SIG-M5 treated with dmso at 0.1 percent for 504 hours (cell line): ENCODE data around the gene TMEM50A.
"Not testable (repeated sequence)": the region's sequence is repeated elsewhere in the genome, so short reads cannot be mapped to it uniquely, and the experiment has no call there.

ENCODE experiments used
- DNase-seq: peaks from one replicate; lab custom pipeline; 2025; ENCODE audit not compliant: unreplicated experiment; lab: John Stamatoyannopoulos, UW

Gene TMEM50A

GRCh38 chr1:25383090-25383489, 45.0 kb downstream of the TMEM50A start:
- DNase-seq: not testable (repeated sequence)

GRCh38 chr1:25383875-25384274, 45.7 kb downstream of the TMEM50A start:
- not testable (repeated sequence) for DNase-seq

GRCh38 chr1:25387096-25387495, 49.0 kb downstream of the TMEM50A start:
- DNase-seq: not testable (repeated sequence)

GRCh38 chr1:25388691-25389090, 50.6 kb downstream of the TMEM50A start:
- DNase-seq: not testable (repeated sequence)

GRCh38 chr1:25389721-25390120, 51.6 kb downstream of the TMEM50A start:
- not testable (repeated sequence) for DNase-seq

- no peak for DNase-seq
These were observed 54.7 kb downstream of the TMEM50A start for GRCh38 chr1:25392841-25393240.

- not testable (repeated sequence) for DNase-seq
These were observed 59.4 kb downstream of the TMEM50A start for GRCh38 chr1:25397549-25397948.

- DNase-seq: not testable (repeated sequence)
These were observed 59.9 kb downstream of the TMEM50A start for GRCh38 chr1:25398079-25398478.

GRCh38 chr1:25402947-25403803, 65.0 kb downstream of the TMEM50A start:
- DNase-seq: not testable (repeated sequence)

- DNase-seq: not testable (repeated sequence)
These were observed 67.7 kb downstream of the TMEM50A start for GRCh38 chr1:25405731-25406305.

- DNase-seq: not testable (repeated sequence)
These were observed 71.7 kb downstream of the TMEM50A start for GRCh38 chr1:25409641-25410427.
